ENCODE results near the gene LRIG1.

LRIG1 gene

DNA sequence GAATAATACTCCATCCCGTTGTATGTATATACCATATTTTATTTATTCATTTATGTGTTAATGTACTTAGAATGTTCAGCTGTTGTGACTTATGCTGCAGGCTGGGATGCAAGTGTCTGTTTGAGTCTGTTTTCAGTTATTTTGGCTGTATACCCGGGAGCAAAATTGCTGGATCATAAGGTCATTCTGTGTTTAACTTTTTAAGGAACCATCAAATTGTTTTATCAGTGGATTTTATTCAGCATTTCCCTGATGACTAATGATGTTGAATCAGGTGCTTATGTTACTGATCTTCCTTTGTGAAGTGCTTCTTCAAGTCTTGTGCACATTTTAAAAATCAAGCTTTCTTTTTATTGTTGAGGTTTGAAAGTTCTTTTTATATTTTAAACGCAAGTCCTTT, 161.9 kb downstream of the LRIG1 start:
- DNase-seq (ENCODE audit: extremely low read depth, low read depth) = no peak

DNA sequence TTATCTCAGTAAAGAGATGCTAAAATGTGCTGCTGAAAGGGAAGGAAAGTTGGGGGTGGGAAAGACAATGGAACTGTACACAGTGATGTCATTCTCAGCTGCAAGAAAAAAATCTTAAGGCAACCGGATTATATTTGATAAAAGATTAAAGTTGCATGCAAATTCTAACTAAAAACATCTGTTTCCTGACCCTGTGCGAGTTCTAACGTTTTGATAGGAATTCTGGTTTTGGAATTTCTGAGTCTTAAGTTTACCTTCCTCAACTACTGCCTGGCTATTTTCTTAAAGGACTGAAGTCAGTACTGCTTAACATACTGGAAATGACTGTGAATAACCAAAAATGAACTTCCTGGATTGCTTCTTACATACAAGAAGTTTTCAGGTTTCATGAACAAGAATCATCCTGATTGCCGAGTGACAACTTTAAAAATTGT, 164.5 kb downstream of the LRIG1 start:
- peak; percentile 49 for DNase-seq (ENCODE audit: extremely low read depth, low read depth)
- TF ChIP-seq, protein P1, sequence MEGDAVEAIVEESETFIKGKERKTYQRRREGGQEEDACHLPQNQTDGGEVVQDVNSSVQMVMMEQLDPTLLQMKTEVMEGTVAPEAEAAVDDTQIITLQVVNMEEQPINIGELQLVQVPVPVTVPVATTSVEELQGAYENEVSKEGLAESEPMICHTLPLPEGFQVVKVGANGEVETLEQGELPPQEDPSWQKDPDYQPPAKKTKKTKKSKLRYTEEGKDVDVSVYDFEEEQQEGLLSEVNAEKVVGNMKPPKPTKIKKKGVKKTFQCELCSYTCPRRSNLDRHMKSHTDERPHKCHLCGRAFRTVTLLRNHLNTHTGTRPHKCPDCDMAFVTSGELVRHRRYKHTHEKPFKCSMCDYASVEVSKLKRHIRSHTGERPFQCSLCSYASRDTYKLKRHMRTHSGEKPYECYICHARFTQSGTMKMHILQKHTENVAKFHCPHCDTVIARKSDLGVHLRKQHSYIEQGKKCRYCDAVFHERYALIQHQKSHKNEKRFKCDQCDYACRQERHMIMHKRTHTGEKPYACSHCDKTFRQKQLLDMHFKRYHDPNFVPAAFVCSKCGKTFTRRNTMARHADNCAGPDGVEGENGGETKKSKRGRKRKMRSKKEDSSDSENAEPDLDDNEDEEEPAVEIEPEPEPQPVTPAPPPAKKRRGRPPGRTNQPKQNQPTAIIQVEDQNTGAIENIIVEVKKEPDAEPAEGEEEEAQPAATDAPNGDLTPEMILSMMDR (IDR thresholded peaks at IDR 0.05; ENCODE audit: low read depth, low read length) = no peak

More for the DNA sequence above, 161.9 kb downstream of the LRIG1 start:
- TF ChIP-seq, protein P1 (IDR thresholded peaks at IDR 0.05; ENCODE audit: low read depth, low read length) = no peak

DNA sequence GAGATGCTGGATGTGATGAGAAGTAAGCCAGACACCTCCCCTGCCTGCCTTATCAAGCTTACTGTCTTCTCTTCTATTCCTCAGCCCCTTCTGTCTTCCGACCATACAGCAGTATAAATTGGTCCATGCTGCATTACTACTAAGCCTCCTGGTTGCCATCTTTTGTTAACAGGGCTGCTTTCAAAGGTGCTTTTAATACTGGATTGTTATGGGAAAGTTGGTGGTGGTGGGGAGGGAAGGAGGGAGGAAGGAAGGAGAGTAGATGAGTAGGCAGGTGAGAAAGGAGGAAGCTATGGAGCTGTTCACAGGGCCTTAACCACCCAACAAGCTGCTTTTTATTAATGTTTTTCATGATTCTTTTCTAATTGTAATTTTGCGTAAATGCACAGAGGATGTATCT, 165.2 kb downstream of the LRIG1 start:
- no peak for DNase-seq (ENCODE audit: extremely low read depth, low read depth)
- TF ChIP-seq, protein P1 (IDR thresholded peaks at IDR 0.05; ENCODE audit: low read depth, low read length) = no peak
